ENCODE measurements around the gene FHDC1. TPM values are rescaled to one million over a fixed set of nuclear protein-coding genes. Genes with fewer than 3 reads are reported as not detected.

Gene FHDC1
- total RNA-seq, 4 donors from 2014 or later, result 6.6 to 32.8 (median 25.4) TPM

DNA sequence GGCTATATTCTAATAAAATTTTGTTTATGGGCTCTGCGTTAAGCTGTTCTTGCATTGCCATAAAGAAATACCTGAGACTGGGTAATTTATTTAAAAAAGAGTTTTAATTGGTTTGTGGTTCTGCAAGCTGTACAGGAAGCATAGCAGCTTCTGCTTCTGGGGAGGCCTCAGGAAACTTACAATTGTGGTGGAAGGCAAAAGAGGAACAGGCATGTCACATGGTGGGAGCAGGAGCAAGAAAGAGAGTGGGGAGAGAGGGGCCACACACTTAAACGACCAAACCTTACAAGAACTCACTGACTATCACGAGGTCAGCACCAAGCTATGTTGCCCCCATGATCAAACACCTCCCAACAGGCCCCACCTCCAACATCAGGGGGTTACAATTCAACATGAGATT, 74.0 kb downstream of the FHDC1 start:
- Histone ChIP-seq H3K4me3 (no peak overlapping the region), H3K4me1 (no peaks in the 10 kb centered on the region), H3K27me3 (no peaks in the 10 kb centered on the region), H3K27ac (no peak overlapping the region), H3K9me3 (peaks cover 0 to 7% (median 0%) of the 10 kb centered on the region in 4 donors), H3K36me3 (no peaks in the 10 kb centered on the region)
- DNase-seq, result peak in 1 of 3 donors; percentile 17
- TF ChIP-seq, protein P1, sequence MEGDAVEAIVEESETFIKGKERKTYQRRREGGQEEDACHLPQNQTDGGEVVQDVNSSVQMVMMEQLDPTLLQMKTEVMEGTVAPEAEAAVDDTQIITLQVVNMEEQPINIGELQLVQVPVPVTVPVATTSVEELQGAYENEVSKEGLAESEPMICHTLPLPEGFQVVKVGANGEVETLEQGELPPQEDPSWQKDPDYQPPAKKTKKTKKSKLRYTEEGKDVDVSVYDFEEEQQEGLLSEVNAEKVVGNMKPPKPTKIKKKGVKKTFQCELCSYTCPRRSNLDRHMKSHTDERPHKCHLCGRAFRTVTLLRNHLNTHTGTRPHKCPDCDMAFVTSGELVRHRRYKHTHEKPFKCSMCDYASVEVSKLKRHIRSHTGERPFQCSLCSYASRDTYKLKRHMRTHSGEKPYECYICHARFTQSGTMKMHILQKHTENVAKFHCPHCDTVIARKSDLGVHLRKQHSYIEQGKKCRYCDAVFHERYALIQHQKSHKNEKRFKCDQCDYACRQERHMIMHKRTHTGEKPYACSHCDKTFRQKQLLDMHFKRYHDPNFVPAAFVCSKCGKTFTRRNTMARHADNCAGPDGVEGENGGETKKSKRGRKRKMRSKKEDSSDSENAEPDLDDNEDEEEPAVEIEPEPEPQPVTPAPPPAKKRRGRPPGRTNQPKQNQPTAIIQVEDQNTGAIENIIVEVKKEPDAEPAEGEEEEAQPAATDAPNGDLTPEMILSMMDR (IDR thresholded peaks at IDR 0.05), result no peak
- no peak for TF ChIP-seq POLR2A (IDR thresholded peaks at IDR 0.05)

DNA sequence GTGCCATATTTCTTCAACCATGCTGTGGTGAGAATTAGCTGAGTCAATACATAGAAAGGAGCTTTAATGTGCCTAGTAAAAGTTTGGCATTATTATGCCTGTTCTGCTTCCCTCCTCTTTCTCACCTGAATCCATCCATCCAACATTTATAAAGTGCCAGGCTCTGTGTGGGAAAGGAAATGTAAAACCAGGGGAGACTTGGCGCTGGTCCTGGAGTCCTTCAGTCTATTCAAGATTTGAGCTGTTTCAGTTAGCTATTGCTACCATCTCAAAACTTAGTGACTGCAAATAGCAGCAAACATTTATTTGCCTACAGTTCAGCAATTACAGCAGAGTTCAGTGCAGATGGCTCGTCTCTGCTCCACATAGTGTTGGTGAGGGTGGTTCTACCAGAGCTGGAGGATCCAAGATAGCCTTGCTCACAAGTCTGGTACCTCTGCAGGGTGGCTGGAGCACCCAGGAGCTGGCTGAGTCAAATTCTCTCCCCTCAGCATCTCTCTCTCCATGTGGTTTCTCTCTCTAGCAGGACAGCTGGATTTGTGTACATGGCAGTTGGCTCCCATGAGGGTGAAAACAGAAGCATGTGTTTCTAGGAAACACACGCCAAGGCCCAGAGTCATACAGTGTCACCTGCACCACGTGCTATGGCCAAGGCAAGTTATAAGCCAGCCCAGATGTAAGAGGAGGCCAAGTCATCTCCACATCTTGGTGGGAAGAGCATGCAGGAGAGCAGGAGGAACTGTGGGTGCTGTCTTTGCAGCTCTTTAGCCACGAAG, 77.3 kb downstream of the FHDC1 start:
- Histone ChIP-seq H3K4me3 (no peak overlapping the region), H3K36me3 (no peaks in the 10 kb centered on the region), H3K27ac (no peak overlapping the region), H3K9me3 (peaks cover 0 to 7% (median 0%) of the 10 kb centered on the region in 4 donors), H3K4me1 (no peaks in the 10 kb centered on the region), H3K27me3 (no peaks in the 10 kb centered on the region)
- no peak for TF ChIP-seq POLR2A (IDR thresholded peaks at IDR 0.05)
- TF ChIP-seq, protein P1 (IDR thresholded peaks at IDR 0.05), result no peak
- DNase-seq, result peak in 1 of 3 donors; percentile 15

- DNase-seq, result peak in 1 of 3 donors; percentile 30
- Histone ChIP-seq H3K4me3 (no peak overlapping the region), H3K4me1 (no peaks in the 10 kb centered on the region), H3K9me3 (peaks cover 0 to 7% (median 0%) of the 10 kb centered on the region in 4 donors), H3K27ac (no peak overlapping the region), H3K36me3 (no peaks in the 10 kb centered on the region), H3K27me3 (no peaks in the 10 kb centered on the region)
- TF ChIP-seq POLR2A (IDR thresholded peaks at IDR 0.05), result no peak
- TF ChIP-seq, protein P1 (IDR thresholded peaks at IDR 0.05), result no peak
Measured at GRCh38 chr4:153014460-153014859, 78.3 kb downstream of the FHDC1 start.

GRCh38 chr4:153016592-153016991, 80.5 kb downstream of the FHDC1 start:
- no peaks in the 10 kb centered on the region for H3K36me3 ChIP-seq
- TF ChIP-seq, protein P1 (IDR thresholded peaks at IDR 0.05), result no peak
- TF ChIP-seq POLR2A (IDR thresholded peaks at IDR 0.05), result no peak
- no peaks in the 10 kb centered on the region for H3K4me1 ChIP-seq
- H3K9me3 ChIP-seq, result no peaks in the 10 kb centered on the region
- H3K4me3 ChIP-seq, result no peak overlapping the region
- no peaks in the 10 kb centered on the region for H3K27me3 ChIP-seq
- no peak for DNase-seq
- no peak overlapping the region for H3K27ac ChIP-seq

DNA sequence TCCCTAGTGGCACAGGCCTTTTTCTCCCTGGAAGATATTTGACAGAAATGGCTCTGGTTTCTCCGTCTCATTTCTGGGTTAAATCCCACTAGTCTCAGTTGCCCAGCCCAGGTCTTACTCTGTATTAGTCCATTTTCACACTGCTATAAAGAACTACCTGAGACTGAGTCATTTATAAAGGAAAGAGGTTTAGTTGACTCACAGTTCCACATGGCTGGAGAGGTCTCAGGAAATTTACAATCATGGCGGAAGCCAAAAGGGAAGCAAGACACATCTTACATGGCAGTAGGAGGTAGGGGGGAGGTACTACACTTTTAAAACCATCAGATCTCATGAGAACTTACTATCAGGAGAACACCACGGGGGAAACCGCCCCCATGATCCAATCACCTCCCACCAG, 81.9 kb downstream of the FHDC1 start:
- DNase-seq, result no peak
- no peak overlapping the region for H3K27ac ChIP-seq
- no peaks in the 10 kb centered on the region for H3K36me3 ChIP-seq
- no peak overlapping the region for H3K4me3 ChIP-seq
- H3K4me1 ChIP-seq, result peaks cover 0 to under 1% (median 0%) of the 10 kb centered on the region in 4 donors
- no peaks in the 10 kb centered on the region for H3K9me3 ChIP-seq
- no peaks in the 10 kb centered on the region for H3K27me3 ChIP-seq
- no peak for TF ChIP-seq POLR2A (IDR thresholded peaks at IDR 0.05)
- TF ChIP-seq, protein P1 (IDR thresholded peaks at IDR 0.05), result no peak

All from Peyer's patch (tissue), 4 donors.